ENCODE results near the gene IPO7.
"Not testable (repeated sequence)": the region's sequence is repeated elsewhere in the genome, so short reads cannot be mapped to it uniquely, and the experiment has no call there.

The IPO7 gene

GRCh38 chr11:9384535-9385326, at the start of gene IPO7:
Gene IPO7 (plus strand): TSS chr11:9384652. CDS start chr11:9384764, 112 bp downstream.
- DNase-seq (ENCODE audit: low read depth in 2 of 2): peak; percentile 78 to 84

GRCh38 chr11:9341638-9342178, 42.7 kb upstream of the IPO7 start:
- no peak for DNase-seq (ENCODE audit: low read depth in 2 of 2)

DNA sequence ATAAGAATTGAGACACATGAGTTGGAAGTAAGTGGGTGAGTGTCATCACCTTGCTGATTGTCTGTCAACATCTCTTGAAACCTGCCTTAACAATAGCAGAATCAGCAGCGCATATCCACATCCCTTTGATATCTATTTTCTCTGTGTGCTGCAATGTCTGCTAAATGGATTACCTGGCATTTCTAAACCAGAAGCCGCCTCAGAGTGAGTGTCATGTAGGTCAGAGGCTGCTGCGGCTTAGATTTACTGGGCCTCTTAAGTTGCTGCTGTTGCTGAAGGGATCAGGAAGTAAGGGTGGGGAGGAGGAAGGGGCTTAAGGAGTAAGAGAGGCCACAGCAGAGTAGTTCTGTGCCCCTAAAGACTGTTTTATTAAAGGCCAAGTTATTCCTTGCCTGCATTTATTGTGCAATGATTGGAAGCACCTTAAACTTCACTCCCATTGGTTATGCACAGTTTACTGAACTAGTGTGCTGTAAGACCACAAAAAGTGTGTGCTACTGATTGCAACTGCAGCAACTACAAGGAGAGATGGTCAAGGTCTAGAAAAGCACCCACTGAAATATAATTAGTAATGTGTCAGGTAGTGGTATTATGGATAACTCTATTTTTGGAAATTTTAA, 40.3 kb upstream of the IPO7 start:
- DNase-seq (ENCODE audit: low read depth in 2 of 2): no peak

GRCh38 chr11:9347100-9347499, 37.4 kb upstream of the IPO7 start:
- DNase-seq (ENCODE audit: low read depth in 2 of 2): no peak

DNA sequence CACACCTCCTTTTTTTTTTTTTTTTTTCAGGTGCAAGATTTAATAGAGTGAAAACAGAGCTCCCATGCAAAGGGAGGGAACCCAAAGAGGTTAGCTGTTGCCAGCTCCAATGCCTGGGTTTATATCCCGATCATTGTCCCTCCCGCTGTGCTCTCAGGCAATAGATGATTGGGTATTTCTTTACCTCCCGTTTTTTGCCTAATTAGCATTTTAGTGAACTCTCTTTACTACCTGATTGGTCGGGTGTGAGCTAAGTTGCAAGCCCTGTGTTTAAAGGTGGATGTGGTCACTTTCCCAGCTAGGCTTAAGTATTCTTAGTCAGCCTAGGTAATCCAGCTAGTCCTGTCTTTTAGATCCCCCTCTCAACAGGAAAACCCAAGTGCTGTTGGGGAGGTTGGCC, 36.7 kb upstream of the IPO7 start:
- not testable (repeated sequence) for DNase-seq (ENCODE audit: low read depth in 2 of 2)

- no peak for DNase-seq (ENCODE audit: low read depth in 2 of 2)
These were observed 33.1 kb upstream of the IPO7 start for GRCh38 chr11:9351321-9351881.

GRCh38 chr11:9357041-9357440, 27.4 kb upstream of the IPO7 start:
- DNase-seq (ENCODE audit: low read depth in 2 of 2): no peak

DNA sequence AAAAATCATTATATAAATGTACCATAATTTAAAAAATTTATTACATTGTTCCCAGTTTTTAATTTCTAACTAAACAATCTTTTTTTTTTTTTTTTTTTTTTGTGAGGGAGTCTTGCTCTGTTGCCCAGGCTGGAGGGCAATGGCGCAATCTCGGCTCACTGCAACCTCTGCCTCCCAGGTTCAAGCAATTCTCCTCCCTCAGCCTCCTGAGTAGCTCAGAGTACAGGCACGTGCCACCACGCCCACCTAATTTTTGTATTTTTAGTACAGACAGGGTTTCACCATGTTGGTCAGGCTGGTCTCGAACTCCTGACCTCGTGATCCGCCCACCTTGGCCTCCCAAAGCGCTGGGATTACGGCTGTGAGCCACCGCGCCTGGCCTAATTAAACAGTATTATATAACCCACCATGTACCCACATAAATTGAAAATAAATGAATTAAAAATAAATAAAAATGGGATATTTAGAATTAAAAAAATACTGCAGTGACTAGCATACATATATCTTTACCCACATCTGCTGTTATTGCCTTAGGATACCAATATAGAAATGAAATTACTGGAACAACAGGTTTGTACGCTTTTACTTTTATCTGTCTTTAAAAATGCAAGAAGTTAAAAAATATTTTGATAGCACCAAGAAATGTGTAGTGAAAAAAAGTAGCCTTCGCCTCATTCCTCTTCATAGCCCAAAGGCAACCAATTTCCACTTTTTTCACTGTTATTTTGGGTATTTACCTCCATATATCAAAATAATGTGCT, 23.4 kb upstream of the IPO7 start:
- DNase-seq (ENCODE audit: low read depth in 2 of 2): not testable (repeated sequence)

GRCh38 chr11:9362393-9362863, 22.0 kb upstream of the IPO7 start:
- DNase-seq (ENCODE audit: low read depth in 2 of 2): no peak

GRCh38 chr11:9363954-9364912, 20.2 kb upstream of the IPO7 start:
- peak; percentile 64 to 69 for DNase-seq (ENCODE audit: low read depth in 2 of 2)

- DNase-seq (ENCODE audit: low read depth in 2 of 2): no peak
These were observed 16.9 kb upstream of the IPO7 start for GRCh38 chr11:9367551-9367950.

GRCh38 chr11:9377036-9377435, 7.4 kb upstream of the IPO7 start:
- no peak for DNase-seq (ENCODE audit: low read depth in 2 of 2)

- no peak for DNase-seq (ENCODE audit: low read depth in 2 of 2)
These were observed 5.4 kb upstream of the IPO7 start for GRCh38 chr11:9379041-9379440.

DNA sequence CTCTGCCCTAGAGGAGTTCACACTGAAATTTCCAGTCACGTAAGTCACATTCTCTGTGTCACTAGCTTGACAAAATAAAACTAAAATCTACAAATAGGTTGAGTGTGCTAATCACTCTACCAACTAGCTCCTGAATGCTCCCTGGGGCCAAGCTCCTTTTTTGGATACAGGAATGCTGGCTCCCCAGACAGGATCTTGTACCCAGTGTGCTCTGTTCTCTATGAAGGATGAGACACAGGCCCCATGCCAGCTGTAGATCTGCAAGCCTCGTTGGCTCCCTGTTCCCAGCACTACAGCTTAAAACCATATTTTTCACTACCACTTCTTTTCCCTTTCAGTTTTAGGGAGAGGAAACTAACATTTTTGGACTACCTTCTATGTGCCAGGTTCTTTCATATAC, 3.7 kb upstream of the IPO7 start:
- DNase-seq (ENCODE audit: low read depth in 2 of 2): no peak

DNA sequence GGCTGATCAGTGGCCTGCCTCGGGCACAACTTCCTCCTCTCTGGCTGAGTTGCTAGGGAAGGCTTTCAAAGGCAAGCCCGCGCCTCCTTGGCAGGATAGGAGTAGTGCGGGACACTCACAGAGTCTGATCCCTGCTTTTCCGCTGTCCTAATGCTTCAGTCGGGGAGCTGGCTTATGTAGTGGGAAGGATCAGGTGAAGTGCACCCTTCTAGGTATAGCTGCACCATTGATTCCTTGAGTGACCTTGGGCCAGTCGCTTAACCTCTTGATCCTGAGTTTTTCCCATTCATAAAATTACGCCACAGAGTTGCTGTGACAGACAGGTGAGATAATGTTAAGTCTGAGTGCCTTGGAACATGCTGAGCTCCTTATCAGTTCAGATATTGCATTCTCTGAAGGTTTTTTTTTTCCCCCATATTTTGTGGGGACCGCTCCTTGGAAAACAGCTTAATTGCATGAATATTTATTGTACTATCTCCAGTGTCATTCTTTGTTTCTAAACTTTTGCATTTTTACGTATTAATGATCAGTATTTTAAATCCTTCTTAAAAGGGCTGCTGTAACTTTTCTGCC, 961 bp downstream of the IPO7 start:
- no peak for DNase-seq (ENCODE audit: low read depth in 2 of 2)

GRCh38 chr11:9386086-9386485, 1.6 kb downstream of the IPO7 start:
- DNase-seq (ENCODE audit: low read depth in 2 of 2): no peak

DNA sequence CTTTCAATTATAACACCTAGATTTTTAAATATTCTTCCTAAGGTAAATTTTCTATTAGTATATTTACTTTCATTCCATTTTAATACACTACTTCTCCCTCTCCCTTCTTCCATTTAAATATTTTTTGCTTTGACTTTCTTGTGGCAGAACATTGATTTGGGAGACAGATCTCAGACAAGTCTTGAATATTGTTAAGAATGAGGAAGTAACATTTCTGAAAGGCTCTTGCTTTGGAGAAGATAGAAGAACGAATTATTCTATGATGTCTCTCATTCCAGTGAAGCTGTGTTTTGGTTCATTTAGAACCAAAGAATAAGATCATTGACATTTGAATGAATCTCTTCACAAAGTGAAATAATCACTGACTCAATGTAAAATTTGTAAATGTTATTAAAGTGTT, 2.4 kb downstream of the IPO7 start:
- DNase-seq (ENCODE audit: low read depth in 2 of 2): no peak

DNA sequence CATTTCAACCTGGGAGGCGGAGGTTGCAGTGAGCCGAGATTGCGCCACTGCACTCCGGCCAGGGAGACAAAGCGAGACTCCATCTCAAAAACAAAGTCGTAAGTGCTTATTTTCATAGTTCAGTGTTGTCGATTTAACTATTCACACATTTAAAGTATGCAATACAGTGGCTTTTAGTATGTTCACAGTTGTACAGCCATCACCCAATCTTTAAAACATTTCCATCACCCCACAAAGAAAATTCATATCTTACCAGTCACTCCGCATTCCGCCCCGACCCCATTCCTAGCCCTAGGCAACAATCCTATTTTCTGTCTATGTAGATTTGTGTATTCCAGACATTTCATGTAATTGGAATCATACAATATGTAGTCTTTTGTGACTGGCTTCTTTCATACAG, 11.9 kb downstream of the IPO7 start:
- no peak for DNase-seq (ENCODE audit: low read depth in 2 of 2)

DNA sequence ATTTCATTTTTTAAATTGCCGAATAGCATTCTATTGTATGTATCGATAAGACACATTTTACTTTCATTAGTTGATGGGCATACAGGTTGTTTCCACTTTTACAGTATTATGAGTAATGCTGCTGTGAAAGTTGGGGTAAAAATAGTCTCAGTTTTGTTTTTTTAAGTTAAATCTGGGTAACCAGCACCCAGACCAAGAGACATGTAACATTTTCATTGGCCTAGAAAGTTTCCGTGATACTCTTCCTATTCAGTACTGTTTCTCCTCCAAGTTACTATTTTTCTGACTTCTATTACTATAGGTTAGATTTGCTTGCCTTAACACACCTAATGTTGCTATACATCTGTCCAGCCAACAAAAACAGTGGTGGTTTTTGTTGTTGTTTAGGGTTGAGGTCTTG, 12.3 kb downstream of the IPO7 start:
- no peak for DNase-seq (ENCODE audit: low read depth in 2 of 2)
